Sigmoid colon (tissue), 3 donors: ENCODE results near the gene RETN.

Experiments used
- CTCF ChIP-seq, 4 experiments: fragments of 450-650 bp in 3 of 4; fragments of 200-600 bp in 1 of 4; IDR thresholded peaks; one replicate each; pipeline ENCODE4 v1.5.1; 2016 to 2019; ENCODE audit warnings: antibody characterized with exemption in 4 of 4, mild to moderate bottlenecking in 3 of 4, moderate library complexity in 2 of 4
- POLR2A ChIP-seq, 2 donors: fragments of 450-650 bp; IDR thresholded peaks; one replicate each; pipeline ENCODE4 v1.6.1; 2016; ENCODE audit warnings: antibody characterized with exemption in 2 of 2, mild to moderate bottlenecking in 2 of 2, moderate library complexity in 2 of 2

- no peak for TF ChIP-seq CTCF (IDR thresholded peaks at IDR 0.05)
- TF ChIP-seq POLR2A (IDR thresholded peaks at IDR 0.05), result no peak
These were observed 24.3 kb upstream of the RETN start for GRCh38 chr19:7644550-7644877.
